GM12801 (cell line): ENCODE data around the gene BACH1.

Source experiments
- CTCF ChIP-seq: IDR thresholded peaks from one replicate; pipeline ENCODE4 v1.5.1; 2011; ENCODE audit warnings: control low read depth; ENCODE audit not compliant: insufficient read length; ENCODE audit errors: extremely low read depth

BACH1 gene

GRCh38 chr21:29359718-29360117 is 61.0 kb downstream of the BACH1 start:
- TF ChIP-seq CTCF = no peak

- no peak for TF ChIP-seq CTCF
Observed at GRCh38 chr21:29360799-29361765, 62.4 kb downstream of the BACH1 start.

- no peak for TF ChIP-seq CTCF
Observed at GRCh38 chr21:29362758-29363157, 64.0 kb downstream of the BACH1 start.

GRCh38 chr21:29365661-29366265 is 67.0 kb downstream of the BACH1 start:
- no peak for TF ChIP-seq CTCF

- TF ChIP-seq CTCF = no peak
Observed at GRCh38 chr21:29366532-29366931, 67.8 kb downstream of the BACH1 start.

- no peak for TF ChIP-seq CTCF
Observed at GRCh38 chr21:29367335-29367734, 68.6 kb downstream of the BACH1 start.

- TF ChIP-seq CTCF = no peak
Observed at GRCh38 chr21:29368906-29369305, 70.2 kb downstream of the BACH1 start.
